Measurements from ENCODE around the gene DLG1. TPM values are rescaled to one million over a fixed set of nuclear protein-coding genes. Genes with fewer than 3 reads are reported as not detected.

DLG1 gene
- total and polyA plus RNA-seq, 4 donors = 12.7 to 51.2 (median 22.3) TPM

GRCh38 chr3:197302696-197303341 lies 4.4 kb upstream of the DLG1 start (continued):
- no peak for TF ChIP-seq HNF4G (IDR thresholded peaks at IDR 0.05)

DNA sequence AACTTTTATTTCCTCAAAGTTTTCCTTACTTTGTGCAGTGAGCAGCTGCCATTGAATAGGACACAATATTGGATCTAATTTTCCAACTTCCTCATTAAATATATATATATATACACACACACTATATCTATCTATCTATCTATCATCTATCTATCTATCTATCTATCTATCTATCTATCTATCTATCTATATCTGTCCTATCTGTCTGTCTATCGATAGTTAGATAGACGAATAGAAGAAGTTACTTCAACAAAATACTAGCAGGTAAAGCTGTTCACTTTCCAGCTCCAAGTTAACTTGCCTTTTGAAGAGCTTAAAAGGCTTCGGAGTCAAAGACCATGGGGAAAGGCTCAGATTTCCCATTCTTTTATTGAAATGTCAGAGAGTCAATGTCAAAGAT lies 3.6 kb upstream of the DLG1 start:
- H3K4me3 ChIP-seq (ENCODE audit: low read depth in 1 of 3, low read length in 3 of 3) = no peak overlapping the region
- no peak overlapping the region for H3K9ac ChIP-seq (ENCODE audit: low read depth in 1 of 2, low read length in 2 of 2)
- no peak for TF ChIP-seq HNF4A (conservative IDR thresholded peaks at IDR 0.05)
- no peak for TF ChIP-seq TAF1 (conservative IDR thresholded peaks at IDR 0.05)
- no peak for TF ChIP-seq NR2F2 (IDR thresholded peaks at IDR 0.05)
- no peak for TF ChIP-seq CTCF (IDR thresholded peaks at IDR 0.05; ENCODE audit: low read depth, low read length, missing input control)
- no peak for TF ChIP-seq FOXA2 (IDR thresholded peaks at IDR 0.05)
- no peak for TF ChIP-seq EGR1 (IDR thresholded peaks at IDR 0.05; ENCODE audit: low read depth in 2 of 2)
- TF ChIP-seq MAX (IDR thresholded peaks at IDR 0.05) = no peak
- TF ChIP-seq JUND (IDR thresholded peaks at IDR 0.05) = no peak
- TF ChIP-seq RAD21 (IDR thresholded peaks at IDR 0.05) = no peak
- TF ChIP-seq GABPA (IDR thresholded peaks at IDR 0.05 in 1 of 2, conservative IDR thresholded peaks at IDR 0.05 in 1 of 2) = no peak
- no peak for TF ChIP-seq SP1 (IDR thresholded peaks at IDR 0.05)
- TF ChIP-seq RXRA (IDR thresholded peaks at IDR 0.05) = no peak
- TF ChIP-seq, protein P1, sequence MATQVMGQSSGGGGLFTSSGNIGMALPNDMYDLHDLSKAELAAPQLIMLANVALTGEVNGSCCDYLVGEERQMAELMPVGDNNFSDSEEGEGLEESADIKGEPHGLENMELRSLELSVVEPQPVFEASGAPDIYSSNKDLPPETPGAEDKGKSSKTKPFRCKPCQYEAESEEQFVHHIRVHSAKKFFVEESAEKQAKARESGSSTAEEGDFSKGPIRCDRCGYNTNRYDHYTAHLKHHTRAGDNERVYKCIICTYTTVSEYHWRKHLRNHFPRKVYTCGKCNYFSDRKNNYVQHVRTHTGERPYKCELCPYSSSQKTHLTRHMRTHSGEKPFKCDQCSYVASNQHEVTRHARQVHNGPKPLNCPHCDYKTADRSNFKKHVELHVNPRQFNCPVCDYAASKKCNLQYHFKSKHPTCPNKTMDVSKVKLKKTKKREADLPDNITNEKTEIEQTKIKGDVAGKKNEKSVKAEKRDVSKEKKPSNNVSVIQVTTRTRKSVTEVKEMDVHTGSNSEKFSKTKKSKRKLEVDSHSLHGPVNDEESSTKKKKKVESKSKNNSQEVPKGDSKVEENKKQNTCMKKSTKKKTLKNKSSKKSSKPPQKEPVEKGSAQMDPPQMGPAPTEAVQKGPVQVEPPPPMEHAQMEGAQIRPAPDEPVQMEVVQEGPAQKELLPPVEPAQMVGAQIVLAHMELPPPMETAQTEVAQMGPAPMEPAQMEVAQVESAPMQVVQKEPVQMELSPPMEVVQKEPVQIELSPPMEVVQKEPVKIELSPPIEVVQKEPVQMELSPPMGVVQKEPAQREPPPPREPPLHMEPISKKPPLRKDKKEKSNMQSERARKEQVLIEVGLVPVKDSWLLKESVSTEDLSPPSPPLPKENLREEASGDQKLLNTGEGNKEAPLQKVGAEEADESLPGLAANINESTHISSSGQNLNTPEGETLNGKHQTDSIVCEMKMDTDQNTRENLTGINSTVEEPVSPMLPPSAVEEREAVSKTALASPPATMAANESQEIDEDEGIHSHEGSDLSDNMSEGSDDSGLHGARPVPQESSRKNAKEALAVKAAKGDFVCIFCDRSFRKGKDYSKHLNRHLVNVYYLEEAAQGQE (IDR thresholded peaks at IDR 0.05) = no peak
- TF ChIP-seq ZBTB33 (IDR thresholded peaks at IDR 0.05) = no peak
- TF ChIP-seq HNF4G (IDR thresholded peaks at IDR 0.05) = no peak
- TF ChIP-seq, protein P2, sequence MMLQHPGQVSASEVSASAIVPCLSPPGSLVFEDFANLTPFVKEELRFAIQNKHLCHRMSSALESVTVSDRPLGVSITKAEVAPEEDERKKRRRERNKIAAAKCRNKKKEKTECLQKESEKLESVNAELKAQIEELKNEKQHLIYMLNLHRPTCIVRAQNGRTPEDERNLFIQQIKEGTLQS (IDR thresholded peaks at IDR 0.05) = no peak
- H3K4me1 ChIP-seq (ENCODE audit: control insufficient read depth in 4 of 4, insufficient read depth in 4 of 4, low read length in 3 of 4) = peaks cover 0 to 16% (median 4%) of the 10 kb centered on the region in 4 donors
- WGBS = 94% methylated on average over 3 of the region's 3 CpGs
- H3K9me3 ChIP-seq (ENCODE audit: control insufficient read depth in 4 of 4, low read length in 3 of 4) = no peaks in the 10 kb centered on the region
- DNase-seq (ENCODE audit: low spot score) = no peak
- no peaks in the 10 kb centered on the region for H3K27me3 ChIP-seq (ENCODE audit: control insufficient read depth in 4 of 4, insufficient read depth in 4 of 4, low read length in 3 of 4)
- H3K27ac ChIP-seq (ENCODE audit: low read depth in 1 of 2, low read length in 2 of 2) = no peak overlapping the region
- H3K36me3 ChIP-seq (ENCODE audit: control insufficient read depth in 4 of 4, insufficient read depth in 3 of 4, low read depth in 1 of 4, low read length in 3 of 4) = no peaks in the 10 kb centered on the region

Measured in liver (tissue), 9 donors.